Type B pancreatic cell (in vitro differentiated cells): ENCODE data around the gene HRK. TPM values are rescaled to one million over a fixed set of nuclear protein-coding genes. Genes with fewer than 3 reads are reported as not detected.
A peak's percentile ranks its signal among the peaks of the same experiment; 100 is the strongest.

ENCODE experiments used
- DNase-seq: peaks from one replicate; pipeline ENCODE4 v3.0.0; 2021; ENCODE audit warnings: mixed read lengths; ENCODE audit not compliant: unreplicated experiment; ENCODE audit errors: extremely low spot score
- H3K27ac Mint-ChIP-seq: 2 replicates; pipeline ENCODE4 v1.8.0; 2021; ENCODE audit warnings: mild to moderate bottlenecking, mixed read lengths
- H3K27me3 Mint-ChIP-seq: 2 replicates; pipeline ENCODE4 v1.8.0; 2021; ENCODE audit warnings: mixed read lengths
- H3K36me3 Mint-ChIP-seq: 2 replicates; pipeline ENCODE4 v1.8.0; 2021; ENCODE audit warnings: mixed read lengths
- H3K4me1 Mint-ChIP-seq: one replicate; pipeline ENCODE4 v1.8.0; 2021; ENCODE audit warnings: mixed read lengths; ENCODE audit not compliant: unreplicated experiment
- H3K4me3 Mint-ChIP-seq: 2 replicates; pipeline ENCODE4 v1.8.0; 2021; ENCODE audit warnings: mild to moderate bottlenecking, mixed read lengths
- H3K9me3 Mint-ChIP-seq: 2 replicates; pipeline ENCODE4 v1.8.0; 2021; ENCODE audit warnings: mixed read lengths
- total RNA-seq: library from RNA; stranded (reverse); gene quantifications from 2 replicates; pipeline ENCODE4 v1.2.1, GENCODE V29; 2021; ENCODE audit warnings: low replicate concordance
- TF ChIP-seq, protein P1 (sequence below): fragments of 200-600 bp; sonication (generic); conservative IDR thresholded peaks from 2 replicates; pipeline ENCODE4 v1.5.0; 2021; ENCODE audit warnings: antibody characterized with exemption, mild to moderate bottlenecking

The HRK gene
- total RNA-seq, 1 donor from 2014 or later, result 1.9 TPM

DNA sequence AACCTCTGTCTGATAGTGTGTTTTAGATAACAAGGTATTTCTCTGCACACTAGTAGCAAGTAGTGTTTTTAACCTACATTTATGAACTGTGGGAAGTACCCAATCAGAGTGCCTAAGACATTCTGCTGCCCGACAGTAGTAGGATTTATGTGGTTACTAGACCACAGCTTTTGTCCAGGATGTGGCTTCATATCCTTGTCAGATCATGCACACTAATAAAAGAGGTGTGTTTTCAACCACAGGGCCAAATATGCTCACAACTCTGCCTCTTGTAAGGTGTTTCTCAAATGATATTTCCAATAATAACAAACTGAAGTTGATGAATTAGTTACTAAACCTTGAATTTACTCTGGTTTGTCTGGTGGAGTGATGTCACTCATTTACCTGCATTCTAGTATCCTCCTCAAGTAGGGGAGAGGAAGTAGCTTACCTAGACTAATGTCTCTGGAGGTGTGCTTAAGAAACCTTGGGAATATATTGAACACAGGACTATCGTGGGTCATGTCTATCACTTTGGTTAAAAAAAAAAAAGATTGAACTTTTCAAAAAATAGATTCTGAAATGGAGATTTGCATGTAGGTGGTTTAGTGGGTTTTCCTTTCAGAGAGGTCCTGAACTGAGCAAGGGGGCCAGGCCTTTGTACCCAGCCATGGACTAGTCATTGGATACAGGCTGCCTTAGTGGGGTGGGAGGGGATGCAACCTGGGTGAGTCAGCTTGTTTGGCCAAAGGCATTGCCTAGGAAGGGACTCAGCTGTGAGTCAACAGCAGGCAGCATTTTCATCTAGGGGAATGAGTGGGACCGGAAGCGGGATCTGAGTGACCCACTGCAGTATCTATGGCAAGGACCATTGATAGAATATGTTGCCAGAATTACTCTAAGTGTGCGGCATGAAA, 43.6 kb upstream of the HRK start:
- no peaks in the 10 kb centered on the region for H3K9me3 Mint-ChIP-seq
- no peaks in the 10 kb centered on the region for H3K27me3 Mint-ChIP-seq
- no peak for DNase-seq
- peaks cover 41% of the 10 kb centered on the region for H3K4me1 Mint-ChIP-seq
- peaks cover 29% of the 10 kb centered on the region for H3K36me3 Mint-ChIP-seq
- TF ChIP-seq, protein P1, sequence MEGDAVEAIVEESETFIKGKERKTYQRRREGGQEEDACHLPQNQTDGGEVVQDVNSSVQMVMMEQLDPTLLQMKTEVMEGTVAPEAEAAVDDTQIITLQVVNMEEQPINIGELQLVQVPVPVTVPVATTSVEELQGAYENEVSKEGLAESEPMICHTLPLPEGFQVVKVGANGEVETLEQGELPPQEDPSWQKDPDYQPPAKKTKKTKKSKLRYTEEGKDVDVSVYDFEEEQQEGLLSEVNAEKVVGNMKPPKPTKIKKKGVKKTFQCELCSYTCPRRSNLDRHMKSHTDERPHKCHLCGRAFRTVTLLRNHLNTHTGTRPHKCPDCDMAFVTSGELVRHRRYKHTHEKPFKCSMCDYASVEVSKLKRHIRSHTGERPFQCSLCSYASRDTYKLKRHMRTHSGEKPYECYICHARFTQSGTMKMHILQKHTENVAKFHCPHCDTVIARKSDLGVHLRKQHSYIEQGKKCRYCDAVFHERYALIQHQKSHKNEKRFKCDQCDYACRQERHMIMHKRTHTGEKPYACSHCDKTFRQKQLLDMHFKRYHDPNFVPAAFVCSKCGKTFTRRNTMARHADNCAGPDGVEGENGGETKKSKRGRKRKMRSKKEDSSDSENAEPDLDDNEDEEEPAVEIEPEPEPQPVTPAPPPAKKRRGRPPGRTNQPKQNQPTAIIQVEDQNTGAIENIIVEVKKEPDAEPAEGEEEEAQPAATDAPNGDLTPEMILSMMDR, result no peak
- H3K27ac Mint-ChIP-seq, result no peak overlapping the region
- H3K4me3 Mint-ChIP-seq, result no peak overlapping the region

DNA sequence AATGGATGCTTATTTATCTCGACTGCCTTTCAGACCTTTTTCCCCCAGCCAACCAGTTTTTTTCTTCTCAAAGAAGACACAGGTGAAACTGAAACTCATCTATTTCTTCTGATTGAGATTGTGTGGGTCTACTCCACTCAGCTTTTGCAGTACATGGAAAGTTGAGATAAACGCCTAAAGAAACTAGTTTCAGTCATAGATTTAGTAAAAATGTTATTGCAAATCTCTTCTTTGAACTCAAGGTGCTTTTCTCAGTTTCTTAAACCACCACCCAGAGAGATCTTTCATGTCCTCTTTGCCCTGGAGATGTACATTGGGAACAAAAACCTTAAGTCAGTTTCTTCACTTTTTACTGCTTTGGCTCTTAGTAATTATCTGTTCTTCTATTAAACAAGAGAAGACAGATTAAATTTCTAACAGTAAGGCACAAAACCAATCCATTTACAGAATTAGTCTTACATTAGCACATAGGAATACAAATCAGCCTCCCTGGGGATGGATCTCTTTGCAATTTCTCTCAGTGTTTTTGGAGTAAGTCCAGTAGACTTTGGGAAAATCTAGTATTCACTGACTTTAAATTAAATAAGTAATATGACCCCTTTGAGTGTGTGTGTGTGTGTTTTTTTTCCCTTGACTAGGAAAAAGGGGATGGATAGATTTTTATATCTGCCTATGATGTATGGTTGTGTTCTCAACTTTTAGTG, 41.1 kb upstream of the HRK start:
- Mint-ChIP-seq H3K9me3 (no peaks in the 10 kb centered on the region), H3K27ac (no peak overlapping the region), H3K4me3 (no peak overlapping the region), H3K27me3 (no peaks in the 10 kb centered on the region), H3K36me3 (peaks cover 18% of the 10 kb centered on the region), H3K4me1 (peaks cover 60% of the 10 kb centered on the region)
- TF ChIP-seq, protein P1, result no peak
- DNase-seq, result no peak

DNA sequence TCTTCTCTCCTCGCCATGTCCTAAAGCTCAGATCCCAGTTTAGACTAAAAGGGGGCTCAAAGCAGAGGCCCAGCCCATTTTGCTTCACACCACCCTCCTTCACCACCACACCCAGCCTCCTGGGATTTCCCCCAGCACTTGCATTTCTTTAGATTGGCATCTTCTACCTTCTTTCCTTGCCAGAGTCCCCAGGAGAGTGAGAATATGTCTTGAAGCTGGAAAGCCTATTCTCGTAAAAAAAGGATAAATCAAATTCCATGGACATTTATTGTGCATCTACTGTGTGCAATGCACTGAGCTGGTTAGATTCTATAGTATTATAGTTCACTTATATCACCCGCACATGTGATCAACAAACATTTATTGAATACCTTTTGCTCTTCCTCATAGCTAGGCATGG, 39.7 kb upstream of the HRK start:
- TF ChIP-seq, protein P1, result no peak
- no peak overlapping the region for H3K4me3 Mint-ChIP-seq
- H3K9me3 Mint-ChIP-seq, result no peaks in the 10 kb centered on the region
- H3K27ac Mint-ChIP-seq, result no peak overlapping the region
- no peaks in the 10 kb centered on the region for H3K27me3 Mint-ChIP-seq
- H3K36me3 Mint-ChIP-seq, result peaks cover 26% of the 10 kb centered on the region
- DNase-seq, result no peak
- peaks cover 63% of the 10 kb centered on the region for H3K4me1 Mint-ChIP-seq

DNA sequence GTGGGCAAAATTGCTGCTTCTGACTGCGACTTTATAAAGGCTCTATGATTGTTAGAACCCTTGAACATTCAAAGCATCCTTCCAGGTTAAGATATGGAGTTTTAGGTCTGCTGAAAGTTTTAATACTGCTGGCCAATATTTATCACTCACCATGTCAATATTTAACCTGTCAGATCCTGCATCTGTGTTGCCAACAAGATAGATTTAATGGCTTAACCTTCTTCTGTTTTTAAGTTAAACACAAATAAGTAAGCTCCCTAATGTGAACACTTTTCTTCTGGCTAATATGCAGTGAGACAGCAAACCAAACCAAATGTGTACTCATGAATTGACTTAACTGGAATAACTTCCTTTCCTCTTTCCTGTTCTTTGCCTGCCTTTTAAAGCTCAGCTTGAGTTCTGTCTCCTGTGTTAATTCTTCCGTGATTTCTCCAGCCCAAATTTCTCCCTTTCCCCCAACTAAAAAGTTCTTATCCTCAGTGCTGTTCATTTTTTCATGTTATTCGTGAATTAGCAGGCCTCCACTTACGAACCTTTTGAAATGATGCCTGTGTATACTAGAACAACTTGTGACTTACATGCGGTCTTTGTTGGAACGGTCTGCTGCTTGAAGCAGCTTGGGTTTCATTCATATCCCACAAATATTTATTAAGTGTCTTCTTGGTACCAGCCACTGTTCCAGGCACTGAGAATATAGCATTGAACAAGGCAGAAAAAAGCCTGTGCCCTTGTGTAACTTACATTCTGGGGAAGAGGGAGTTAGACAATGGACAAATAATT, 38.7 kb upstream of the HRK start:
- Mint-ChIP-seq H3K9me3 (no peaks in the 10 kb centered on the region), H3K27ac (peak overlapping the region; percentile 53), H3K4me3 (peak overlapping the region; percentile 27), H3K27me3 (no peaks in the 10 kb centered on the region), H3K36me3 (peaks cover 31% of the 10 kb centered on the region), H3K4me1 (peaks cover 64% of the 10 kb centered on the region)
- DNase-seq, result no peak
- TF ChIP-seq, protein P1, result no peak

DNA sequence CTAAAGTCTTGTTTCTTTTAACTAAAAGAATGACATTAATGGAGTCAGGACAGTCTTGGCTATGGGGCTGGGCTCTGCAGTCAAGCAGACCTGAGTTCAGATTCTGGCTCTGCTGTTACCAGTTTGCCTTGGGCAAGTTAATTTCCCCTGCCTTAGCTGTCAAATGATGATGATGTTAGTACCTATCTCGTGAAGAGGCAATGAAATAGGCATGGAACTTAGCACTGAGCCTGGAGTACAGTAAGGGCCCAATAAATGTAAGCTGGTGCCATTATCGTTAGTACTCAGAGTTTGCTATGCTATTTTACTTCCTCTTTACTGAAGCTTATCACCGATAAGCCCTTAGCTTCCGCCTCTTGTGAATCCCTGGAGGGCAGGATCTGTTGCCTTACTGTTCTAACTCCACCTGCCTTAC, 38.0 kb upstream of the HRK start:
- Mint-ChIP-seq H3K4me1 (peaks cover 60% of the 10 kb centered on the region), H3K27ac (peak overlapping the region; percentile 53), H3K9me3 (no peaks in the 10 kb centered on the region), H3K4me3 (no peak overlapping the region), H3K36me3 (peaks cover 27% of the 10 kb centered on the region), H3K27me3 (no peaks in the 10 kb centered on the region)
- no peak for DNase-seq
- TF ChIP-seq, protein P1, result no peak
